HAP-1 (cell line): Measurements from ENCODE around the gene ATXN2.
A peak's percentile ranks its signal among the peaks of the same experiment; 100 is the strongest.

Experiments used
- DNase-seq, 2 experiments: peaks; one replicate each; pipeline ENCODE4 v3.0.0-alpha.2; 2016 to 2020; ENCODE audit warnings: low spot score in 2 of 2
- H3K27me3 ChIP-seq: fragments of 250-450 bp; sonication (Bioruptor Pico); 2 replicates; pipeline ENCODE4 v1.5.1; 2020; ENCODE audit warnings: low read depth, mild to moderate bottlenecking, moderate library complexity
- H3K36me3 ChIP-seq: fragments of 250-450 bp; sonication (Bioruptor Pico); replicated peaks from 2 replicates; pipeline ENCODE4 v1.5.1; 2020; ENCODE audit warnings: mild to moderate bottlenecking
- H3K4me1 ChIP-seq: fragments of 250-450 bp; sonication (Bioruptor Pico); 2 replicates; pipeline ENCODE4 v1.5.1; 2020; ENCODE audit warnings: mild to moderate bottlenecking
- H3K4me3 ChIP-seq: fragments of 250-450 bp; sonication (Bioruptor Pico); 2 replicates; pipeline ENCODE4 v1.5.1; 2020; ENCODE audit warnings: mild to moderate bottlenecking, moderate library complexity
- H3K9me3 ChIP-seq: fragments of 250-450 bp; sonication (Bioruptor Pico); 2 replicates; pipeline ENCODE4 v1.5.1; 2020; ENCODE audit warnings: mild to moderate bottlenecking, moderate library complexity
- in situ Hi-C: fragments of 300-500 bp; cut with MboI; formaldehyde crosslinking; loops from 3 replicates; pipeline ENCODE4 v1.14.3; 2020; ENCODE audit warnings: low sequenced_read_pairs, inconsistent platforms, mixed read lengths

The ATXN2 gene

GRCh38 chr12:111434680-111435338, 164.3 kb downstream of the ATXN2 start:
- DNase-seq, result peak in 1 of 2 experiments; percentile 29
- in situ Hi-C loops, result no loop called here
- Histone ChIP-seq H3K4me1 (peaks cover 17% of the 10 kb centered on the region), H3K4me3 (no peak overlapping the region), H3K36me3 (no peaks in the 10 kb centered on the region), H3K9me3 (no peaks in the 10 kb centered on the region), H3K27me3 (no peaks in the 10 kb centered on the region)

GRCh38 chr12:111434049-111434448, 165.1 kb downstream of the ATXN2 start:
- in situ Hi-C loops, result no loop called here
- H3K4me1 ChIP-seq, result peaks cover 17% of the 10 kb centered on the region
- H3K4me3 ChIP-seq, result no peak overlapping the region
- no peaks in the 10 kb centered on the region for H3K27me3 ChIP-seq
- H3K36me3 ChIP-seq, result no peaks in the 10 kb centered on the region
- no peaks in the 10 kb centered on the region for H3K9me3 ChIP-seq
- no peak for DNase-seq

- in situ Hi-C loops, result no loop called here
- DNase-seq, result peak; percentile 45
- H3K4me1 ChIP-seq, result peaks cover 17% of the 10 kb centered on the region
Observed at GRCh38 chr12:111431772-111432171, 167.3 kb downstream of the ATXN2 start.

GRCh38 chr12:111430433-111431353, 168.4 kb downstream of the ATXN2 start:
- in situ Hi-C loops, result no loop called here
- H3K4me3 ChIP-seq, result no peak overlapping the region

More at GRCh38 chr12:111431772-111432171, 167.3 kb downstream of the ATXN2 start:
- no peaks in the 10 kb centered on the region for H3K36me3 ChIP-seq
- H3K27me3 ChIP-seq, result no peaks in the 10 kb centered on the region
- no peaks in the 10 kb centered on the region for H3K9me3 ChIP-seq
- H3K4me3 ChIP-seq, result no peak overlapping the region

GRCh38 chr12:111429828-111430432, 169.2 kb downstream of the ATXN2 start:
- no peak for DNase-seq
- peaks cover 13% of the 10 kb centered on the region for H3K4me1 ChIP-seq
- no peaks in the 10 kb centered on the region for H3K36me3 ChIP-seq
- H3K4me3 ChIP-seq, result no peak overlapping the region
- no peaks in the 10 kb centered on the region for H3K9me3 ChIP-seq
- no peaks in the 10 kb centered on the region for H3K27me3 ChIP-seq
- in situ Hi-C loops, result no loop called here

More at GRCh38 chr12:111430433-111431353, 168.4 kb downstream of the ATXN2 start:
- no peaks in the 10 kb centered on the region for H3K9me3 ChIP-seq
- peaks cover 17% of the 10 kb centered on the region for H3K4me1 ChIP-seq
- H3K27me3 ChIP-seq, result no peaks in the 10 kb centered on the region
- no peak for DNase-seq
- H3K36me3 ChIP-seq, result no peaks in the 10 kb centered on the region

GRCh38 chr12:111428728-111429175, 170.4 kb downstream of the ATXN2 start:
- Histone ChIP-seq H3K27me3 (no peaks in the 10 kb centered on the region), H3K4me1 (peaks cover 6% of the 10 kb centered on the region; the same call in 1 of the 2 replicates), H3K36me3 (no peaks in the 10 kb centered on the region), H3K4me3 (no peak overlapping the region), H3K9me3 (no peaks in the 10 kb centered on the region)
- no peak for DNase-seq
- in situ Hi-C loops, result no loop called here

GRCh38 chr12:111428081-111428727, 170.9 kb downstream of the ATXN2 start:
- Histone ChIP-seq H3K27me3 (no peaks in the 10 kb centered on the region), H3K9me3 (no peaks in the 10 kb centered on the region), H3K4me1 (peaks cover 6% of the 10 kb centered on the region; the same call in 1 of the 2 replicates), H3K36me3 (no peaks in the 10 kb centered on the region), H3K4me3 (no peak overlapping the region)
- in situ Hi-C loops, result no loop called here
- DNase-seq, result no peak

- no peaks in the 10 kb centered on the region for H3K36me3 ChIP-seq
- DNase-seq, result no peak
- H3K9me3 ChIP-seq, result no peaks in the 10 kb centered on the region
- peaks cover 6% of the 10 kb centered on the region; the same call in 1 of the 2 replicates for H3K4me1 ChIP-seq
- in situ Hi-C loops, result no loop called here
- no peak overlapping the region for H3K4me3 ChIP-seq
- no peaks in the 10 kb centered on the region for H3K27me3 ChIP-seq
Observed at GRCh38 chr12:111427417-111428074, 171.6 kb downstream of the ATXN2 start.

GRCh38 chr12:111426344-111427185, 172.6 kb downstream of the ATXN2 start:
- in situ Hi-C loops, result no loop called here

GRCh38 chr12:111425655-111426054, 173.5 kb downstream of the ATXN2 start:
- DNase-seq, result no peak
- Histone ChIP-seq H3K9me3 (no peaks in the 10 kb centered on the region), H3K36me3 (peaks cover 3% of the 10 kb centered on the region; the same call in 1 of the 2 replicates), H3K27me3 (no peaks in the 10 kb centered on the region), H3K4me3 (no peak overlapping the region), H3K4me1 (peaks cover 4% of the 10 kb centered on the region; the same call in 1 of the 2 replicates)
- in situ Hi-C loops, result no loop called here

More at GRCh38 chr12:111426344-111427185, 172.6 kb downstream of the ATXN2 start:
- no peaks in the 10 kb centered on the region for H3K27me3 ChIP-seq
- no peak overlapping the region for H3K4me3 ChIP-seq
- H3K9me3 ChIP-seq, result no peaks in the 10 kb centered on the region
- no peak for DNase-seq
- H3K4me1 ChIP-seq, result peaks cover 6% of the 10 kb centered on the region; the same call in 1 of the 2 replicates
- no peaks in the 10 kb centered on the region for H3K36me3 ChIP-seq

- H3K4me1 ChIP-seq, result peaks cover 4% of the 10 kb centered on the region; the same call in 1 of the 2 replicates
- in situ Hi-C loops, result no loop called here
- no peak for DNase-seq
- no peaks in the 10 kb centered on the region for H3K27me3 ChIP-seq
- no peak overlapping the region for H3K4me3 ChIP-seq
- H3K9me3 ChIP-seq, result no peaks in the 10 kb centered on the region
- H3K36me3 ChIP-seq, result peaks cover 7% of the 10 kb centered on the region; the same call in 1 of the 2 replicates
Observed at GRCh38 chr12:111424793-111425251, 174.3 kb downstream of the ATXN2 start.

GRCh38 chr12:111424189-111424792, 174.8 kb downstream of the ATXN2 start:
- Histone ChIP-seq H3K9me3 (no peaks in the 10 kb centered on the region), H3K4me1 (peaks cover 4% of the 10 kb centered on the region; the same call in 1 of the 2 replicates), H3K27me3 (no peaks in the 10 kb centered on the region), H3K4me3 (no peak overlapping the region), H3K36me3 (peaks cover 7% of the 10 kb centered on the region; the same call in 1 of the 2 replicates)
- DNase-seq, result no peak
- in situ Hi-C loops, result no loop called here
